HG02759 (cell line): ENCODE data around the gene C22orf31.
"Not testable (repeated sequence)": the region's sequence is repeated elsewhere in the genome, so short reads cannot be mapped to it uniquely, and the experiment has no call there.

Experiments used
- ATAC-seq: cut with Tn5 transposase; IDR thresholded peaks from one replicate; pipeline ENCODE4 v1.9.1; 2021; ENCODE audit warnings: mild to moderate bottlenecking, moderate library complexity; ENCODE audit not compliant: unreplicated experiment

Gene C22orf31

DNA sequence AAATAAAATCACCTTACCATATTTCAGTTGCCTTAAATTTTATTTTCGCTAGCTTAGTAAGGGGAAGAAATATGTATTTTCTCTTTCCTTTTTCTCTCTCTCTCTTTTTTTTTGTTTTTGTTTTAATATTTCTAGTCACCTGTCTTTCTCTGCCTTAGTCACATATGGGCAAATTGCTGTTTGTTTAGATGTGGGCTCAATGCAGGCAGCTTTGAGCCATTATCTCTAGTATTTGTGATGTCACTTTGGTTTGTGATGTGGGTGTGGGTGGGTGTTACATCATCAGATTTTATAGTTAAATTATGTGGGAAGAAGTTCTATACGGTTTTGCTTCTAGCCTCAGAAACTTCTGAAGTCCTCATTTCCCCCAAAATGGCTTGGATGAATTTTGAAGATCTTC is at the start of gene C22orf31:
TSS of gene C22orf31 (minus strand) at position 59 of the 400 bp plus-strand sequence. CDS start at position 20, 39 bp downstream.
- no peak for ATAC-seq

DNA sequence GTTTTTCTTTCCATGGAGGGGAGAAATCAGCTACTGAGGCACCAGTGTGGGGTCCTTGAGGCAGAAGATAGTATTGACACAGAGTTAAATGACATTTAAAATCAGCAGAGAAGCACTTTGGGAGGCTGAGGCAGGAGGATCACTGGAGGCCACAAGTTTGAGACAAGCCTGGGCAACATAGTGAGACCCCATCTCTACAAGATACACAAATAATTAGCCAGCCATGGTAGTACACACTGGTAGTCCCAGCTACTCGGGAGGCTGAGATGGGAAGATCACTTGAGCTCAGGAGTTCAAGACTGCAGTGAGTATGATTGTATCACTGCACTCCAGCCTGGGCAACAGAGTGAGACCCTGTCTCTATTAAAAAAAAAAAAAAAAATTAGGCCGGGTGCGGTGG is 49.3 kb upstream of the C22orf31 start:
- ATAC-seq: no peak

DNA sequence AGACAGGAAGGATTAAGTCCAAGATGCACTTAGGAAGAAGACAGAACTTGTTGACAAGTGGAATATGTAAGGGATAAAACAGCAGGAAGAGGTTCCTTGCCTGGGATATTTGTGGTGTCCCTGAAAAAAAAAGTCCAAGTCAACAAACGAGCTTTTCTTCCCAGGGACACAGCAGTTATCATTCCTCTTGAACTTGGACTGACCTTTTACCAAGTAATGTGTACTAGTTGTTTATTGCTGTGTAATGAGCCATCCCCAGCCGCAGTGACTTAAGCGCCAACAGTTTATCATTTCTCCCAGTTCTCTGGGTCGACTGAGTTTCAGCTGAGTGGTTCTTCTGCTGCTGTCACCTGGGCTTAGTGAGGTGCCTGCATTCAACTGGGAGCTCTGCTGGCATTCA is 48.2 kb upstream of the C22orf31 start:
- no peak for ATAC-seq

DNA sequence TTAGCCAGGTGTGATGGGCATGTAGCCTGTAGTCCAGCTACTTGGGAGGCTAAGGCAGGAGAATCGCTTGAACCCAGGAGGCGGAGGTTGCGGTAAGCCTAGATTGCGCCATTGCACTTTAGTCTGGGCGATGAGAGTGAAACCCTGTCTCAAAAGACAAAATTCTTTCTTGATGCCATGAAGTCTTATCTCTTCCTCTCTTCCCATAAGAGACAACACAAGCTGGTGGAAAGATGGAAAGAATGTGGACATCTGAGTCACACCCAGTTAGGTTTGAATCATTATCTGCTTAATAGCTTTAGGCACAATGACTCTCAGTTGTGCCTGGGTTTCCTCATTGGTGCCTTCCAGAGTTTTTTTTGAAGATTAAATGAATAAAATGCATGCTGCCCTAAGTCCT is 46.5 kb upstream of the C22orf31 start:
- ATAC-seq: no peak

DNA sequence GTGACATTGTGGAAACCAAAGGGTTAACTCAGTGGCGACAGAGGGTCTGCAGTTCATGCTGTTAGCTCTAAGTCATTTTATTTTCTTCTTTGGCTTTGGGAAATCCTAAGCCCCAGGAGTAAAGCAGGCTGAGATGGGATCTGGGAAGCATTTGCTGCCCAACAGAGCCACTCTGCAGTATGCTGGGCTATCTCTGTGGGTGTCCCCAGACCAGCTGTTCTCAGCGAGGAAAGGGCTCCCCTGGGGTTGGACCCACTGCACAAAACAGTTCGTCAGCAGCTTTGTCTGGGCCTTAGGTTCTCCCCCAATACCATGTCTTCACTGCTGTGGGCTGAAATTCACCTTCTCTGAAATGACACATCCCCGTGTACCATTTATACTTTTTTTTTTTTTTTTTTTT is 45.2 kb upstream of the C22orf31 start:
- ATAC-seq: no peak

DNA sequence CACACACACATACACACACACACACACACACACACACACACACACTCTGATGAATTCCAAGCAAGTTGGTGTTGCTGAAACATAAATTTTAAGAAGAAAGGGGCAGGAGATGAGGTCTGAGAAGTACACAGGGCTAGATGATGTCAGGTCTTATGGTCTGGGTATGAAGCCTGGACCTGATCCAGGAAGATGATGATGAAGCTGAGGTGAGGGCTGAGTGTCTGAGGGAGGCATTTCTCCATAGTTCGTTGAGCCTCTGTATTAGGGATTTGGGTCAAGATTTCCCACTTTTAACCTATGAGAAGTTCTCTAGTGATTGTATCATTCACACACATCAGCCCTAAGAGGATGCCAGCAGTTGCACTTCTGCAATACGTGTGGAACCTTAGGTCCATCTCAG is 43.8 kb upstream of the C22orf31 start:
- ATAC-seq: no peak

DNA sequence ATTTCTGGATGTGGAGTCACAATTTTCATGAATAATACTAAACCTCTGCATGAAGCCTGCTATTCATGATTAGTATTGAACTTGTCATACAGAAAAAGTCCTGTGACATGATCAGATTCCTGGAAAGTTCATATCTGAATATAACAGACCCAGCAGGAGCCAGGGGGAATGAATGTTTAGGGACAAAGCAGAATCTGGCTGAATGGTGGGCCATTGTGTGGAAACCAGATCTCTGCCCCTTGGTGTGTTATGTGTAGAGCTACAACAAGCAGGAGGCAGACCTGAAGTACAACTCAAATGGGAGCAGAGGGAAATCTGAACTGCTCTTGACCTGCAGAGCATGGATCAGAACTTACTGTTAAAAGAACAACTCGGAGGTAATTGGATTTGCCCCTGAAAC is 41.5 kb upstream of the C22orf31 start:
- no peak for ATAC-seq

DNA sequence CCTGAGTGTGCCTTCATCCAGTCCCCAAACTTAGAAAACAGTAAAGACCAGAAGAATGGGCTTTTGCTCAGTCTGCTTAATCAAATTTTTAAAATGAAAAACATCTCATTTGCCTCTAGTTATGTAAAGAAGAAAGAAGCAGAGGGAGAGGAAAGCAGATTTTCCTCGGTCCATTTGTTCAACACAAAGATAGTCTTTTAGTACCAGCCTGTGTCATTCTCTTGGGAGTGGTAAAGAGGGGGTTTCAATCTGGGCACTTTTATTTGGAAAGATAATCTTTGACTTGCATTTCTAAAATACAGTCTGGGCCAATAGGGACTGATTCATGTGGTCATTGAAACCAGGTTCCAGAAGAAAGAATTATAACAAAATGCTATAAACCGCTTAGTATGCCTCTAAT is 40.7 kb upstream of the C22orf31 start:
- no peak for ATAC-seq

DNA sequence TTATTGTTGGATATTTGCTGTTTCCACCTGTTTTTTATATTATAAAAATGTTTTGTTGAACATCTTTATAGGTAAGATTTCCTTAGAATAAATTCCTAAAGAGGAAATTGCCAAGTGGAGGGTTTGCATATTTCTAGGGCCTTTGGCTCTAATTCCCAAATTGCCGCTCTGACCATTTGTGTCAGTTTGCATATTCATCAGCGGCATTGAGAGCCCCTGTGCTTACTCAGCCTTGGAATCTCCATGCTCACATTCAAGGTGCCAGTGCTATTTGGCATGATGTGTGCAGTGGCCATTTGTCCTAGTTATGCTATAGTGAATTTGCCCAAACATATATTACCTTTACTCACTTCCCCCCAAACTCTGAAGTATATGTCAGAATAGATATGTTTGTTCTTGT is 36.7 kb upstream of the C22orf31 start:
- ATAC-seq: no peak

DNA sequence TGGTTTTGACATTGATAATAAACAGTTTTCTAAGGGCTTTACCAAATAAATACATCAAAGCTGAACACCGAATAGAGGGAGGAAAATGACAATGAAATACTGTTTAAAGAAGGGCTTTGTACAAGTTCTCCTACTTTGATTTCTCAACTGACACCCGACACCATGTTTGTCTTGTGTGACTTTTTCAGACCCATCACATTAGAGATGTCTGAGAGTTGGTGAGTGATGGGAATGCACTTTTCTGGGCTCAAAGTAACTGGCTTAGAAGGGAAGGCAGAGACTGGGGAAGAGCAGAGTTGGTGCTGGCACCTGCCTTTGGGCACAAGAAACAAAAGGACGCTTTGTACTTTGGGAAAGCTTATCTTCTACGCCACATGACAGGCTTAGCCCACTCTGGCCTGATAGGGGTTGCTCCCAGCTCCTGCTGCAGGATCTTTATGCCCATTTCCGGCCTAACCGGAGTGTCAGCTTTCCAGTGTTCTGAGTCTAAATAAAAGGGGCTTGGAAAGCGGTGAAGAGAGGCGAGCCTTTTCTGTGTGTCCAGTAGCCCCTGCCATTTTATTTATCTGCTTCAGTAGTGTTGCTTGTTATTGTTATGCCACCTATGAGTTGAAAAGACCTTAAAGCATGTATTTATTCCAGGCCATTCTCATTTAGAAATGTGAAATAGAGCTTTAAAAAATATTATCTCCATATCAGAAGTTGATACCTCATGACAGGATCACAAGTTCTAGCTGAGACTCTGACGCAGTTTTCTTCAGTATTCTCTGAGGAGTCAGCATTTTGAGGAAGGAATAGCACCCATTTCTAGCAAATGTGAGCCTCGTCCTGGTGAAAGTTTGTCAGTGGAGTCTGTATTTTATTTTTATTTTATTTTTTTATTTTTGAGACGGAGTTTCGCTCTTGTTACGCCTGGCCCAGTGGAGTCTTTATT is 35.4 kb upstream of the C22orf31 start:
- no peak for ATAC-seq

DNA sequence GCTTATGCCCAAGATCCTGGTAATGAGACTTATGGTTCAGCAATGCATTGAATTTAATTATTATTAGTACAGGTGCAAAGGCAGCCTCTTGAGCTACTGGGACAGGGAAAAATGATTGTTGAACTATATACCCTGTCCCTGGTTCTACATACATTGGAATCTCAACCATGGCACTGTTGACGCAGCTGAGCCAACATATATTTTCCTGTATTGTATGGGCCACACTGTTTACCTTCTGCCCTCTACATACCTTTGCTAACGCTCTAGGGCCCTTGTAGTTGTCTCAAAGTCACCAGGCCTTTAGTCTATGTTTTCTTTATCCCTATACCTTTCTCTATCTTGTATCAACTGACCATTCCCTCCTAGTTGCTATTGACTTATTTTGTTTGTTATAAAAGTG is 33.8 kb upstream of the C22orf31 start:
- ATAC-seq: no peak

DNA sequence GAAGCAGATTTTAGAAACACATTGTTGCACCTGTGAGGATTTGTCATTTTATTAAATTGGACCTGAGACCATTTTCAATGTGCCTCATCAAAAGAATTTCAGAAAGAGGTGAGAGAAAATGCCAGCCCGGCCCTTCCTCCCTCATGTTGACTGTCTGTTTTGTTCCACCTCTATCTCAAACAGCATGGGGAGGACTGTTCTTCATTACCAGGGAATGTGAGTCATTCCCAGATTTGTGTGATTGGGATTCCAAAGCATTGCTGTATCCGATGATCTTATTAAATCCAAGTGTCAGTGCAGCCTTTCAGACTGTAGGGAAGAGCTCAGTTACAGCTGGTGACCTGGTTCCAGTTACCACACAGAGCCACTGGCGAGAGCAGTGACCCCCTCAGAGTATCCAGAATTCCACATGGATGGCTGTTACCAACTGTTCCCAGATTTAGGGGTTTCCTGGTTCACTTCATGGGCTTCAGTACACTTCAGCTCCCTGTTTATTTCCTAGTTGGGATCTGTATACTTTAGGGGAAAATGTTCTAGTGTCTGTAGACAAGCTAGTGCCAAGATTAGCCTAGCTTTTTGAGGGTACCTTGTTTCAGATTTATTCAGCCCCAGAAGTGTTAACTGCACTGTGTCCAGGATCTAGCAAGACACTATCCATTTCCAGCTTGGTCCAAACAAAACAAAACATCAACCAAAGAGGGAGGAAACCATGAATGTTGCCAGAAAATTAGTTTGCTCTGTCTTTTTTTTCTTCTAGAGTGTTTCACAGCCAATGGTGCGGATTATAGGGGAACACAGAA is 32.1 kb upstream of the C22orf31 start:
- no peak for ATAC-seq

DNA sequence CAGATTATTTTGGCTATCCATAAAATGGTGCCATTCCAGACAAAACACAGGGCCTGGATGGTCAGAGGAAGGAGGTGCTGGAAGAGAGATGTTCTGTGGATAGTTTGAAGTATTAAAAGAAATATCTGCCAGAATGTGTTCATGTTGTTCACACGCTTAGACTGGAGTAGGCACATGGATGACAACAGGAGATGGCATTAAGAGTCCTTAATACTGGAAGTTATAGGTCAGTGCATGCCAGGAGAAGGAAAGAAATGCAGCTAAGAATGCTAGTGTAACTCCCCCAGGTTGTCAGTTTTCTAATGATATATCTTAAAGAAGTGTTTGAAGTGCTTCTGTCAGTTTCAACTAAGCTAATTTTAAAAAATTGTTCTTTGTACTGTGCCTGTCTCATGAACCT is 31.4 kb upstream of the C22orf31 start:
- no peak for ATAC-seq

DNA sequence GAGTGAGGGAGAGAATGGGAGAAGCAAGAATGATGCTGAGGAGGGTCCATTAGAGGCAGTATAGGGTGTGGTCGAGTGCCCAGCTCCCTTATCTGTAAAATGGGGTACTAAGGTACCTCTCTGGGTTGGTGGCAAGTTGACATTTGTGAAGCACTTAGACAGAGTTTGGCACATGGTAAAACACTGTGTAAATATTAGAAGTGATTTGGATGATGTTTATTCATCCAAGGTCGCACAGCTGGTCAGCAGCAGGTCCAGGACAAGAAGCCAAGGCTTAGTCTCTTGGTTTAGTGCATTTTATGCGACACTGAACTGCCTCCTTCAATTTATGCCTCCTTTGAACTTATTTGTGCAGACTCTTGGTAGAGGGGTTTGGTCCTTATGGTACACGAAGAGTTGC is 30.6 kb upstream of the C22orf31 start:
- no peak for ATAC-seq

DNA sequence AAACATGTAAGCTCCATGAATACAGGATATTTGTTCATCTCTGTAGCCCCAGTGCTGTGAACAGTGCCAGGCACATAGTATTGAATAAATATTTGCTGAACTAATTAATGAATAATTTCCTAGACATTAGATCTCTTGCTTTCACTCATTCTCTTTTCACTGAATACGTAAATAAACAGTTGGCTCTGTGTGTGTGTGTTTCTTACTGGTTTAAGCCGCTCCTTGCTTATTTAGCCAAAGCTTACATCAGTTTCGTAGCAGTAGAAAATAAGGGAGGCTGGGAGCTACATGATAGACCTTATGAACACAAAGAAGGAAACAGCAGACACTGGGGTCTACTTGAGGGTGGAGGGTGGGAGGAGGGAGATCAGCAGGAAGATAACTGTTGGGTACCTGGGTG is 28.4 kb upstream of the C22orf31 start:
- ATAC-seq: no peak

DNA sequence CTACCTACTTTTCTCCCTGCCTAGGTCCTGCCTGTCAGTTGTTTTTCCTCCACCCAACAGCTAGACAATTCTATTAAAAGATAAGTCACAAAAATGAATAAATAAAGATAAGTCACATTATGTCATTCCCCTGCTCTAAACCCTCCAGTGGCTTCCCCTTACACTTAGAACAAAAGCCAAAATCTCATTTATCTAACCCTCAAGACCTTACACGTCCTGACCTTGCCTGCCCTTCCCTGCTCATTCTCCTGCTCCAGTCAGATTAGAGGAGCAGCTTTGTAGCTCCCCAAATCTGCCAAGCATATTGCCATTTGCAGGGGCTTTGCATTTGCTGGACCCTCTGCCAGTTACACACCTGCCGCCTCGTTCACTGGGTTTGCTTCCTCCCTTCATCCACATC is 27.9 kb upstream of the C22orf31 start:
- ATAC-seq: no peak

DNA sequence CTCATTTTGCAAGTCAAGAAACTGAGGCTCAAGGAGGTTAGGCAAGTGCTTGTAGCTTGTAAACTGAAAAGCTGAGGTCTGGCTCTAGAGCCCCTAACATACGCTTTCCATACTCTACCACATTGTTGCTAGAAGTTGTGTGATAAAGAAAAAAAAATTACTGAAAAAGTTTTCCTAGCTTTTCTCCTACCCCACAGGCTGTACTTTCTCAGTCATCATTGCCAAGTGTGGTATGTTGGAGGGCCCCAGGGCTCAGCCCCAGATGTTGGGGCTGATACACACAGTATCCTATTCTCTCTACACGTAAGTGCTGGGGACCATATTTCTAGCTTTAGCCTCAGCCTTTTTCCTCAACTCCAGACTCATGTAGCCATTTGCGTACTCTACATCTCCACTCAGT is 27.2 kb upstream of the C22orf31 start:
- no peak for ATAC-seq

DNA sequence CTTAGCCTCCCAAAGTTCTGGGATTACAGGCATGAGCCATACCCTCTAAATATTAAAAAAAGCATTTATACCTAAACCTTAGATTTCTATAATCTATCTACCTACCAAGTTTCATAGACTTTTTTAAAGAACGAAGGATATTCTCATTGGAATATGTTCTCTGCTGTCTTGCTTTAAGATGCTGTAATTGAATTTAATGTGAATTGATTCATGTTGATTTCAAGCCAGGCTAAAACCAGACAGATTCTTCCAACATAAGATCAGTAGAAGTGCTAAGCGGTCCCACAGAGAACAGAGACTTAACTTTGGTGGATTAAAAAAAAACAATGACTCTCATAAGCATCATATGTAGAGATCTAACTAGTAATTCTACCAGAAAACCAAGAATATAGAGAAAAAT is 25.4 kb upstream of the C22orf31 start:
- ATAC-seq: no peak

DNA sequence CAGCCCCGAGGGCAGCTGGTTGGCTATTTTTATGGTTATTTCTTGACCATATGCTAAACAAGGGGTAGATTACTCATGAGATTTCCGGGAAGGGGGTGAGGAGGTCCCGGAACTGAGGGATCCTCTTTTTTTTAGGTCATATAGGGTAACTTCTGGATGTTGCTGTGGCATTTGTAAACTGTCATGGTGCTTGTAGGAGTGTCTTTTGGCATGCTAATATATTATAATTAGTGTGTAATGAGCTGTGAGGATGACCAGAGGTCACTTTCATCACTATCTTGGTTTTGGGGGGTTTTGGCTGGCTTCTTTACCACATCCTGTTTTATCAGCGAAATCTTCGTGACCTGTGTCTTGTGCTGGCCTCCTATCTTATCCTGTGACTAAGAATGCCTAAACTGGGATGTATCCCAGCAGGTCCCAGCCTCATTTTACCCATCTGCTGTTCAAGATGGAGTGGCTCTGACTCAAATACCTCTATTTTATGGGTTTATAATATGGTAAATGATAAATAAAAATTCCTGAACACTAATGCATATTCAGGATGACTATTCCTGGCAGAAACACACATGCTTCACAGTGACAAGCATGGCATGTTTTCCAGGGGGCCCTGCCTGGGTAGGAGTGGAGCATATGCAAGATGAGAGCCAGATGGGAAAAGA is 22.4 kb upstream of the C22orf31 start:
- no peak for ATAC-seq

DNA sequence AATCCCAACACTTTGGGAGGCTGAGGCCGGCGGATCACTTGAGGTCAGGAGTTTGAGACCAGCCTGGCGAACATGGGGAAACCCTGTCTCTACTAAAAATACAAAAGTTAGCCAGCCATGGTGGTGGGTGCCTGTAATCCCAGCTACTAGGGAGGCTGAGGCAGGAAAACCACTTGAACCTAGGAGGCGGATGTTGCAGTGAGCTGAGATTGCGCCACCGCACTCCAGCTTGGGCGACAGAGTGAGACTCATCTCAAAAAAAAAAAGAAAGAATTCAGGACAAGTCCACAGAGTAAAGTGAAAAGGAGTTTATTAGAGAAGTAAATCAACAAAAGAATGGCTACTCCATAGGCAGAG is 21.9 kb upstream of the C22orf31 start:
- not testable (repeated sequence) for ATAC-seq

DNA sequence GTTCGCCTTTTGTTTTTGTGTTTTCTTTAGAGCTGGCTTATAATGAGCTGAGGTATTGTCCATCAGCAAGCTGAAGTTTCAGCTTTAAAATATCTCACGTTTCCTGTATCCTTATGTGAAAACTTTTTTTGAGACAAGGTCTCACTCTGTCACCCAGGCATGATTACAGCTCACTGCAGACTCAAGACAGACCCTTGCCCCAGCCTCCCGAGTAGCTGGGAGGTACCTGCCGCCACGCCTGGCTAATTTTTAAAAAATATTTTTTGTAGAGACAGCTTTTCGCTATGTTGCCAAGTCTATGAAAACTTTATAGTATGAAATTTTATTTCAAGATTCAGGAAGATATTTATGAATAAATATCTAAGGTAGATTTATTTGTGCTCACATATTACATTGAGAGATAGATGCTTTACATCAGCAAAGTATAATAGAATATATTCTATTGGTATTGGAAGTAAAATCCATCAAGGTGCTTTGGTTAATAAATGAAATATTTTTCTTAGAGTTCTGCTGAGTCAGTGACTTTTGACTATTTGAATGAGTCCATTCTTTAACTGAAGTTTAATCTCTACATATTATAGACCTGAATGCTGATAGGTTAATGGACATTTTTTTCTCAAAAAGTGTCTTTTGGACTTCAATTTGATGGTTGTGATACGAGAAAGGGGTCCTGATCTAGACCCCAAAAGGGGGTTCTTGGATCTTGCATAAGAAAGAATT is 21.4 kb upstream of the C22orf31 start:
- ATAC-seq: no peak
